VCaP (cell line): ENCODE data around the gene STK38L.
"Not testable (repeated sequence)": the region's sequence is repeated elsewhere in the genome, so short reads cannot be mapped to it uniquely, and the experiment has no call there.

ENCODE experiments used
- H3K27ac ChIP-seq: fragments of 450-650 bp; 2 replicates; pipeline ENCODE4 v1.5.1; 2017
- TF ChIP-seq, protein P1 (sequence below): fragments of 450-650 bp; conservative IDR thresholded peaks from 2 replicates; pipeline ENCODE4 v1.5.1; 2017; ENCODE audit warnings: mild to moderate bottlenecking, moderate library complexity

The STK38L gene

DNA sequence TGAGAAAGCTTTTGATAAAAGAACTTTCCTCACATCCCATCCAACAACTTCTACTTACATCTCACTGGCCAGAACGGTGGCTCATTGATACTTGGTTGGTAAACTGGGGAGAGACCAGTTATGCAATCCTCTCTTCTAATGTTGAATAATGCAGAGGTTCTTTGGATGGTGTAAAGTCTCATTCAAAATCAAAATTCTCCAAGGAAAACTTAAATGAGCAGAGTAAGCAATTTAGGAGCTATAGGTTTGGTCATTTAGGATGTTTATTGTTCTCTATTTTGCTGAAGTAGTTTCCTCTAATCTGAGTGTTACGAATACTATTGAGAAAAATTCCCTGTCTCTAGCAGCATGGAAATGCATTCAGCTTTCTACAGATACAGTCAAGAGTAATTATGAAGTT lies 26.5 kb upstream of the STK38L start:
- TF ChIP-seq, protein P1, sequence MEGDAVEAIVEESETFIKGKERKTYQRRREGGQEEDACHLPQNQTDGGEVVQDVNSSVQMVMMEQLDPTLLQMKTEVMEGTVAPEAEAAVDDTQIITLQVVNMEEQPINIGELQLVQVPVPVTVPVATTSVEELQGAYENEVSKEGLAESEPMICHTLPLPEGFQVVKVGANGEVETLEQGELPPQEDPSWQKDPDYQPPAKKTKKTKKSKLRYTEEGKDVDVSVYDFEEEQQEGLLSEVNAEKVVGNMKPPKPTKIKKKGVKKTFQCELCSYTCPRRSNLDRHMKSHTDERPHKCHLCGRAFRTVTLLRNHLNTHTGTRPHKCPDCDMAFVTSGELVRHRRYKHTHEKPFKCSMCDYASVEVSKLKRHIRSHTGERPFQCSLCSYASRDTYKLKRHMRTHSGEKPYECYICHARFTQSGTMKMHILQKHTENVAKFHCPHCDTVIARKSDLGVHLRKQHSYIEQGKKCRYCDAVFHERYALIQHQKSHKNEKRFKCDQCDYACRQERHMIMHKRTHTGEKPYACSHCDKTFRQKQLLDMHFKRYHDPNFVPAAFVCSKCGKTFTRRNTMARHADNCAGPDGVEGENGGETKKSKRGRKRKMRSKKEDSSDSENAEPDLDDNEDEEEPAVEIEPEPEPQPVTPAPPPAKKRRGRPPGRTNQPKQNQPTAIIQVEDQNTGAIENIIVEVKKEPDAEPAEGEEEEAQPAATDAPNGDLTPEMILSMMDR: no peak
- H3K27ac ChIP-seq: no peak overlapping the region

DNA sequence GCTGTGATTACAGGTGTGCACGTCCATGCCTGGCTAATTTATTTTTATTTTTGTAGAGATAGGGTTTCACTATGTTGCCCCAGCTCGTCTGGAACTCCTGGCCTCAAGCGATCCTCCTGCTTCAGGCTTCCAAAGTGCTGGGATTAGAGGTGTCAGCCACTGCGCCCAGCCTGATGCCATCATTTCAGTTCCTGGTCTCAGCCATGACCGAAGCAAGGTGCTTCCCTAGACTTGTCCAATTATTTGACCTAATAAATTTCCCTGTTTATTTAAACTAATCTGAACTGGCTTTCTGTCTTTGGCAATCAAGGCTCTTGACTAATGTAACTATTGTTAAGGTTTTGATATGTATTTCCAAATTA lies 24.4 kb upstream of the STK38L start:
- TF ChIP-seq, protein P1: no peak
- H3K27ac ChIP-seq: no peak overlapping the region

DNA sequence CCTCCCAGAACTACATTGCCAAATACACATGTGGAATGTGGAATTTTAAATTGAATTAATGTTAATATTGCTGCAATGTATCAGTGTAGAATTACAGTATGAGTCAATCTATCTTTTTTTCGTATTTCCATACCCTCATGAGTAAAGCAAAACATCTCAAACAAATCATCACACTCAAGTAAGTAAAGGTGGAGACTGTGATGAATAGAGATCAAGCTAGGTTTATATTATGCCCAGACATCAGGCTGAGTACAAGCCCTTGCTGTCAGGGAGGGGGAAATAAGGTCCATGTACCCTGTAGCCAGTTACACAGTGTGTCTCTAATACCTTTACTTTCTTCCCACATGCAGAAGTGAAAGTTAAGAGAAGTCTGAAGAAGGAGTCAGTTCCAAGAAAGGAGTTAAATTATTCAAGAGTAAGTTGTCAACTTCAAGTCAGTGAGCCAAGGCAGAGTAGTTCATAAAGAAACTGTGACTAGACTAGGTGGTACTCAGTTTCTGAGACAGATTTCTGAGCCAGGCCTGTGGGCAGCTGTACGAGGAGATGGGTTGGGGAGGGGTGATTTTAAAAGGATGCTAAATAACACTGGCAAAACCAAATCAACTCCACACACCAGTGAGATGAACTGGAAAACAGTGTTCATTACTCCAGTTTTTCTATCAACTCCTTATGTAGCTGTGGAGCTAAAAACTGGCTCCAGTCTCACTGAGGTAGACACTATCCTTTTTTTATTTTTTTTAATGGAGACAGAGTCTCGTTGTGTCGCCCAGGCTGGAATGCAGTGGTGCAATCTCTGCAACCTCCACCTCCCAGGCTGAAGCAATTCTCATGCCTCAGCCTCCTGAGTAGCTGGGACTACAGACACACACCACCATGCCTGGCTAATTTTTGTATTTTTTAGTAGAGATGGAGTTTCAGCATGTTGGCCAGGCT lies 23.8 kb upstream of the STK38L start:
- TF ChIP-seq, protein P1: no peak
- no peak overlapping the region for H3K27ac ChIP-seq

DNA sequence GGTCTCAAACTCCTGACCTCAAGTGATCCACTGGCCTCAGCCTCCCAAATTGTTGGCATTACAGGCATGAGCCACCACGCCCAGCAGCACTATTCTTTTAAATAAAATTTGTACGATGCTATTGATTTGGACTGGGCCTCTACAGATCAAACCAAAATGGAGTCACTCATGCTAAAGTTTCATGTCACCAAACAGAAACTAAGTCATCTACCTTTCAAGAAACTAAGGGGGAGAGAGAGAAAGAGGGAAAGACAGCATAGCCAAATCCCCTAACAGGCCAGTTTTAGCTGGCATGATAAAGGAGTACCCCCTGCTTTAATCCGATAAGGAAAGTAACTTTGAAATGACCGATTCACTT lies 23.1 kb upstream of the STK38L start:
- no peak overlapping the region for H3K27ac ChIP-seq
- TF ChIP-seq, protein P1: no peak

GRCh38 chr12:27221625-27222387 lies 22.3 kb upstream of the STK38L start:
- TF ChIP-seq, protein P1: no peak
- no peak overlapping the region for H3K27ac ChIP-seq

DNA sequence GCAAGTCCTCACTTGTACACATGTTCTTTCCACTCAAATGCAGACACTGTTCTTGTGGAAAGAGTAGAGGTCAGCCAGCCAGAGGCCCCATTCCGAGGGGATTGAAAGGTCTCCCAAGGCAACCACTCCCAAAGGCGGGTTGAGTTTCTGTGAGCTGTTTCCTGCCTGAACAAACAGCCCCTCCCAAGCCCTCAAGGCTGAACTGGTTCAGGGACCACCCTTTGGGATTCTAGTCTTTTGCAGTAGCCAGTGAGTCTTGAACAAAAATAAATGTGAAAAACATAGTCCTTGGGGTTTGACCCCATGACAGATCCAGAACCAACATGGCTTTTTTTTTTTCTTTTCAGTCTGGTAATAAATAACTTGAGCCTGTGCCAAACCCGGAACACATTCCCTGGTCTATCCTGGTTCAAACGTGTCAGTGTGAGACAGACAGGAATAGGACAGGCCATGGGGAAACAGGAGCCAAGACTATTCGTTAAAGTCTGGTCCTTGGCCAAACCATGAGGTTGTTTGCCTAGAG lies 17.6 kb upstream of the STK38L start:
- no peak overlapping the region for H3K27ac ChIP-seq

GRCh38 chr12:27229367-27229766 lies 14.7 kb upstream of the STK38L start:
- TF ChIP-seq, protein P1: no peak
- no peak overlapping the region for H3K27ac ChIP-seq

More for the DNA sequence above, 17.6 kb upstream of the STK38L start:
- TF ChIP-seq, protein P1: no peak

DNA sequence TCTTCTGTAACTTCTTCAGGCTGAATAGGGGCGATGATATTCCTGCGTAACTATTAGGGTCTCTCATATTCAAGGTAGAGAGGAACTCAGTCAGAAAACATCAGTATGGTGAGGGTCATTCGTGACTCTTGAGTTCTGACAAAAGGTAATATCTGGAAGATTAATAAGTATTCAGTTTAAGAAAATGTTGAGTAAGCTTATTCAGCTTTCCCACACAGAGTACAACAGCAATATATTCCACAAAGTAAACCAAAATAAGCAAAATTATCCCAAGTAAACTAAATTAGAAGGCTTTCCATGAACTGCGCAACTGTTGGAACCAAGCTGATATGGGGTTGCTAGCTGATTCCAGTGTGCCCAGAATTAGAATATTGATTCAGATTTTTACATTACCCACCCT lies 12.7 kb upstream of the STK38L start:
- H3K27ac ChIP-seq: not testable (repeated sequence)
